GM12878 (cell line): Measurements from ENCODE around the gene LIMCH1.

Experiments
- CTCF ChIP-seq, 3 experiments: IDR thresholded peaks in 2 of 3; conservative IDR thresholded peaks in 1 of 3; 2 replicates each; pipeline ENCODE4 v1.5.1; 2011; ENCODE audit warnings: low read depth in 3 of 3, low read length in 3 of 3, mild to moderate bottlenecking in 3 of 3, control low read depth in 2 of 3, moderate library complexity in 2 of 3, inconsistent platforms in 1 of 3, mixed read lengths in 1 of 3; ENCODE audit not compliant: control insufficient read depth in 2 of 3, insufficient read depth in 1 of 3; ENCODE audit errors: extremely low read depth in 1 of 3
- EGR1 ChIP-seq, 2 experiments: IDR thresholded peaks; 1 replicate in 1 of 2; 2 replicates in 1 of 2; pipeline ENCODE4 v1.6.1; 2011 to 2012; ENCODE audit warnings: low read depth in 2 of 2, low read length in 2 of 2, borderline replicate concordance in 1 of 2, mild to moderate bottlenecking in 1 of 2, moderate library complexity in 1 of 2
- EP300 ChIP-seq, 2 experiments: fragments of 150-350 bp in 1 of 2; IDR thresholded peaks; 2 replicates each; pipeline ENCODE4 v1.6.1; 2011 to 2012; ENCODE audit warnings: low read depth in 2 of 2, low read length in 2 of 2, borderline replicate concordance in 1 of 2, improper control_type of control experiment in 1 of 2, inconsistent platforms in 1 of 2; ENCODE audit not compliant: control insufficient read depth in 1 of 2
- IRF3 ChIP-seq: fragments of 450-650 bp; IDR thresholded peaks from 2 replicates; pipeline ENCODE4 v1.6.1; 2014; ENCODE audit warnings: mild to moderate bottlenecking
- MTA3 ChIP-seq: IDR thresholded peaks from 2 replicates; pipeline ENCODE4 v1.6.1; 2012; ENCODE audit warnings: low read length, inconsistent platforms, borderline replicate concordance
- NR2F1 ChIP-seq: fragments of 450-650 bp; conservative IDR thresholded peaks from 2 replicates; pipeline ENCODE4 v1.6.1; 2017; ENCODE audit warnings: mild to moderate bottlenecking
- POLR2A ChIP-seq: IDR thresholded peaks from 2 replicates; pipeline ENCODE4 v1.6.1; 2011; ENCODE audit warnings: low read depth, mild to moderate bottlenecking, low read length
- POLR2AphosphoS5 ChIP-seq: IDR thresholded peaks from 2 replicates; pipeline ENCODE4 v1.6.1; 2011; ENCODE audit warnings: mild to moderate bottlenecking, low read length, inconsistent platforms
- SKIL ChIP-seq: fragments of 450-650 bp; IDR thresholded peaks from 2 replicates; pipeline ENCODE4 v1.6.1; 2017; ENCODE audit warnings: mild to moderate bottlenecking, low read depth, inconsistent platforms; ENCODE audit not compliant: poor library complexity, severe bottlenecking
- TAF1 ChIP-seq: IDR thresholded peaks from 2 replicates; pipeline ENCODE4 v1.6.1; 2011; ENCODE audit warnings: mild to moderate bottlenecking, low read depth, low read length, borderline replicate concordance
- WRNIP1 ChIP-seq: IDR thresholded peaks from 2 replicates; pipeline ENCODE4 v1.6.1; 2011; ENCODE audit warnings: low read depth, low read length, improper control_type of control experiment, borderline replicate concordance
- YY1 ChIP-seq: IDR thresholded peaks from 2 replicates; pipeline ENCODE4 v1.6.1; 2011; ENCODE audit warnings: low read depth, mild to moderate bottlenecking, low read length

GRCh38 chr4:41715155-41715554 is 177.2 kb downstream of the LIMCH1 start:
- TF ChIP-seq CTCF (IDR thresholded peaks at IDR 0.05 in 2 of 3, conservative IDR thresholded peaks at IDR 0.05 in 1 of 3; ENCODE audit: control insufficient read depth in 2 of 3, extremely low read depth in 1 of 3, insufficient read depth in 1 of 3, low read depth in 3 of 3, low read length in 3 of 3) (no peak), EGR1 (IDR thresholded peaks at IDR 0.05; ENCODE audit: borderline replicate concordance in 1 of 2, low read depth in 2 of 2, low read length in 2 of 2) (no peak), POLR2A (no peak), IRF3 (no peak), NR2F1 (no peak), POLR2AphosphoS5 (no peak), TAF1 (no peak), EP300 (IDR thresholded peaks at IDR 0.05; ENCODE audit: borderline replicate concordance in 1 of 2, control insufficient read depth in 1 of 2, low read depth in 2 of 2, low read length in 2 of 2) (no peak), MTA3 (no peak), WRNIP1 (no peak), SKIL (no peak), YY1 (no peak)
